ENCODE measurements around the gene SIAE. TPM values are rescaled to one million over a fixed set of nuclear protein-coding genes. Genes with fewer than 3 reads are reported as not detected.

The SIAE gene
- total and polyA plus RNA-seq, 2 donors: 4.6 to 13.4 TPM

DNA sequence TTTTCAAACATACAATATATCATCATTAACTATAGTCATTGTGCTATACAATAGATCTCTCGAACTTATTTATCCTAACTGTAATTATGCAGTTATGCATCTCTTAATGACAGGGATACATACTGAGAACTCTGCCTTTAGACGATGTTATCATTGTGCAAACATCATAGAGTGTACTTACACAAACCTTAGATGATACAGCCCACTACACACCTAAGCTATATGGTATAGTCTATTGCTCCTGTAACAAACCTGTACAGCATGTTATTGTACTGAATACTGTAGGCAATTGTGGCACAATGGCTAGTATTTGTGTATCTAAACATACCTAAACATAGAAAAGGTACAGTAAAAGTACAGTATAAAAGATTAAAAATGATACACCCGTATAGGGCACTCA lies 38.9 kb upstream of the SIAE start:
- H3K27ac ChIP-seq (ENCODE audit: low read depth in 1 of 2, low read length in 1 of 2): no peak overlapping the region
- peaks cover 0 to 1% of the 10 kb centered on the region in 2 donors for H3K4me1 ChIP-seq (ENCODE audit: control insufficient read depth in 2 of 2, insufficient read depth in 2 of 2, low read length in 2 of 2)
- DNase-seq (ENCODE audit: low read depth in 6 of 9, low spot score in 9 of 9): no peak
- H3K9me3 ChIP-seq (ENCODE audit: control insufficient read depth in 2 of 2, insufficient read depth in 1 of 2, low read length in 1 of 2): no peaks in the 10 kb centered on the region
- 95% methylated on average over 3 of the region's 3 CpGs for WGBS
- H3K4me3 ChIP-seq (ENCODE audit: low read length in 2 of 2): no peak overlapping the region
- H3K27me3 ChIP-seq (ENCODE audit: control insufficient read depth in 2 of 2, insufficient read depth in 1 of 2, low read length in 1 of 2): peaks cover 6 to 13% of the 10 kb centered on the region in 2 donors
- no peaks in the 10 kb centered on the region for H3K36me3 ChIP-seq (ENCODE audit: control insufficient read depth in 2 of 2, insufficient read depth in 2 of 2, low read length in 1 of 2)

DNA sequence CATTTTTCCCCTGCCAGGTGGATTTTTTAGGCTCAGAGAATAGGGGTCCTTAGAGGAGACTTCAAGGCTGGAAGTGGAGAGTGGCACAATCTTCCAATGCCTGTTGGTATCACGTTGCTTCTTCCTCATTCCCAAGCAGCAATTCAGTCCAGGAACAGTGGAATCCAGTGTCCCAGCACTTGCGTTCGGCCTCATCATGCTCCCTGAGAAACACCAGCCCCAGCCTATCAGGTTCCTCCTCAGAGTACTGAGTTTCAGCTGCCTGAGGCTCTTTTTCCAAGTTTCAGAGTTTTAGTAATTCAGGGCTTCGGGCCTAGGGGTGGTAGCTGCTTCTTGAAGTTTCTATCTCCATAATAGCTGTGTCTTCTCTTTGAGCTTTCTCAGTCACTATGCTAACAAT lies 34.3 kb upstream of the SIAE start:
- no peak overlapping the region for H3K4me3 ChIP-seq (ENCODE audit: low read length in 2 of 2)
- H3K36me3 ChIP-seq (ENCODE audit: control insufficient read depth in 2 of 2, insufficient read depth in 2 of 2, low read length in 1 of 2): no peaks in the 10 kb centered on the region
- H3K9me3 ChIP-seq (ENCODE audit: control insufficient read depth in 2 of 2, insufficient read depth in 1 of 2, low read length in 1 of 2): no peaks in the 10 kb centered on the region
- H3K4me1 ChIP-seq (ENCODE audit: control insufficient read depth in 2 of 2, insufficient read depth in 2 of 2, low read length in 2 of 2): no peaks in the 10 kb centered on the region
- H3K27ac ChIP-seq (ENCODE audit: low read depth in 1 of 2, low read length in 1 of 2): no peak overlapping the region
- 95% methylated on average over 4 of the region's 4 CpGs for WGBS
- no peak for DNase-seq (ENCODE audit: low read depth in 6 of 9, low spot score in 9 of 9)
- H3K27me3 ChIP-seq (ENCODE audit: control insufficient read depth in 2 of 2, insufficient read depth in 1 of 2, low read length in 1 of 2): no peaks in the 10 kb centered on the region

DNA sequence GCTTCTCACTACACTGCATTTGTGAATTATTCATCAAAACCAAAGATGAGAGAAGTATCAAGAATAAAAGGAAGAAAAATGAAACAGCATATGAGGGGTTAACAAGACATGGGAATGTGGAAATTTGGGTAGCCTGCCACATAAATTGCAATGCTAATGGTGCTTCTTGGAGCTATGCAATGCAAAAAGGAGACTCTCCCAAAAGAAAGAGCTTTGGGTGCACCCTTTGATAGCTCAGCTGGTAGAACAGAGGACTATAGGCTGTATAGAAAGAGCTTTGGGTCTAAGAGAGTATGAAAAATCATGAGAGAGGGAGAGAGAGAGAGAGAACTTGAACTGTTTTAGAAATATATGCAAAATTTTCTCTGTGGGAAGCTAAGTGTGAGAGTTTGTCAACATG lies 26.5 kb upstream of the SIAE start:
- H3K4me3 ChIP-seq (ENCODE audit: low read length in 2 of 2): no peak overlapping the region
- DNase-seq (ENCODE audit: low read depth in 6 of 9, low spot score in 9 of 9): no peak
- H3K36me3 ChIP-seq (ENCODE audit: control insufficient read depth in 2 of 2, insufficient read depth in 2 of 2, low read length in 1 of 2): no peaks in the 10 kb centered on the region
- H3K27me3 ChIP-seq (ENCODE audit: control insufficient read depth in 2 of 2, insufficient read depth in 1 of 2, low read length in 1 of 2): no peaks in the 10 kb centered on the region
- no peaks in the 10 kb centered on the region for H3K9me3 ChIP-seq (ENCODE audit: control insufficient read depth in 2 of 2, insufficient read depth in 1 of 2, low read length in 1 of 2)
- H3K27ac ChIP-seq (ENCODE audit: low read depth in 1 of 2, low read length in 1 of 2): no peak overlapping the region
- H3K4me1 ChIP-seq (ENCODE audit: control insufficient read depth in 2 of 2, insufficient read depth in 2 of 2, low read length in 2 of 2): no peaks in the 10 kb centered on the region

DNA sequence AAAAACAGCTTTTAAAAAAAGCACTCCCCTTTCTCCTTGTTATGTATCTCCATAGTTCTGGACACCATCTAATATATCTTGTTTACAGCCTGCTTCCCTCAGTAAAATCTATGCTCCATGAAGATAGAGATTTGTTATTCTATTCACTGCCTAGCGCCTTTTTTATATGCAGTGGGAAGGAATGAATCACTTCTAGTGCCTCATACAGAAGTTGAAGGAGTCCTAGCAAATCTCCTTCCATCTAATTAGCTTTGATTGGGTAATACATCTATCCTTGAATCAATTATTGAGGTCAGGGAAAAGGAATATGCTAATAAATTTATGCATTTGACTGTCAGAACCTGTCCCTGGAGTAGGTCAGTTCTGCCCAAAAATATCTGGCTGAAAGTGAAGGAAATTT lies 26.0 kb upstream of the SIAE start:
- Histone ChIP-seq H3K4me1 (ENCODE audit: control insufficient read depth in 2 of 2, insufficient read depth in 2 of 2, low read length in 2 of 2) (no peaks in the 10 kb centered on the region), H3K27me3 (ENCODE audit: control insufficient read depth in 2 of 2, insufficient read depth in 1 of 2, low read length in 1 of 2) (no peaks in the 10 kb centered on the region), H3K4me3 (ENCODE audit: low read length in 2 of 2) (no peak overlapping the region), H3K36me3 (ENCODE audit: control insufficient read depth in 2 of 2, insufficient read depth in 2 of 2, low read length in 1 of 2) (no peaks in the 10 kb centered on the region), H3K9me3 (ENCODE audit: control insufficient read depth in 2 of 2, insufficient read depth in 1 of 2, low read length in 1 of 2) (no peaks in the 10 kb centered on the region), H3K27ac (ENCODE audit: low read depth in 1 of 2, low read length in 1 of 2) (no peak overlapping the region)
- 93% methylated on average over 1 of the region's 1 CpG for WGBS
- no peak for DNase-seq (ENCODE audit: low read depth in 6 of 9, low spot score in 9 of 9)

DNA sequence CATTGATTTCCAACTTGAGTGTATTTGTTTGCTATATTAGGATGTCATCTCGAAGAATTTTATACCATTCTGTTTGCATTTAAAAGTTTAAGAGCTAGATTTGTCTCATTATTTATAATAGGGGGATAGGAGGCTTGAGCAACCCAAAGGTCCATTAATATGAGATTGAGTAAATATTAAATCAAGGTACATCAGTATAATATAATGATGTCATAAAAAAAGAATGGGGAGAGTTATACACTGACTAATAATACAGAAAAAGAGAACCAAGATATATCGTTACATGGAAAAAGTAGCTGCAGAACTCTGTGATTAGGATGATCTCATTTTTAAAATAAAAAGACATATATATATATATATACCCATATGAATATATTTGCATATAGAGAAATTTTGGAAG lies 19.6 kb upstream of the SIAE start:
- H3K27ac ChIP-seq (ENCODE audit: low read depth in 1 of 2, low read length in 1 of 2): no peak overlapping the region
- no peak for DNase-seq (ENCODE audit: low read depth in 6 of 9, low spot score in 9 of 9)
- no peaks in the 10 kb centered on the region for H3K9me3 ChIP-seq (ENCODE audit: control insufficient read depth in 2 of 2, insufficient read depth in 1 of 2, low read length in 1 of 2)
- H3K27me3 ChIP-seq (ENCODE audit: control insufficient read depth in 2 of 2, insufficient read depth in 1 of 2, low read length in 1 of 2): no peaks in the 10 kb centered on the region
- 96% methylated on average over 2 of the region's 2 CpGs for WGBS
- H3K36me3 ChIP-seq (ENCODE audit: control insufficient read depth in 2 of 2, insufficient read depth in 2 of 2, low read length in 1 of 2): no peaks in the 10 kb centered on the region
- no peak overlapping the region for H3K4me3 ChIP-seq (ENCODE audit: low read length in 2 of 2)
- no peaks in the 10 kb centered on the region for H3K4me1 ChIP-seq (ENCODE audit: control insufficient read depth in 2 of 2, insufficient read depth in 2 of 2, low read length in 2 of 2)

DNA sequence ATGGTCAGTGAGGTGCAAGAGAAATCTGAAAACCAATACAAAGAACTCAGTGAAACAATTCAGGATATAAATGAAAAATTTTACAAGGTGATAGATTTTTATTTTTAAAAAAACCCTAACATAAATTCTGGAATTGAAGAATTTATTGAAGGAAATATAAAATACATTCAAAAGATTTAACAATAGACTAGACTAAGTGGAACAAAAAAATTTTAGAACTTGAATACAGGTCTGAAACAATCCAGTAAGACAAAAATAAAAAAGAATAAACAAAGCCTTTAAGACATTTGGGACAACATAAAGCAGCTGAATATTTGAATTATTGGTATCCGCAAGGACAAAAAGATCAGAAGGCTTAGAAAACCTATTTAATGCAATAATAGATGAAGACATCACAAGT lies 8.9 kb upstream of the SIAE start:
- Histone ChIP-seq H3K36me3 (ENCODE audit: control insufficient read depth in 2 of 2, insufficient read depth in 2 of 2, low read length in 1 of 2) (no peaks in the 10 kb centered on the region), H3K27ac (ENCODE audit: low read depth in 1 of 2, low read length in 1 of 2) (no peak overlapping the region), H3K27me3 (ENCODE audit: control insufficient read depth in 2 of 2, insufficient read depth in 1 of 2, low read length in 1 of 2) (no peaks in the 10 kb centered on the region), H3K4me1 (ENCODE audit: control insufficient read depth in 2 of 2, insufficient read depth in 2 of 2, low read length in 2 of 2) (no peaks in the 10 kb centered on the region), H3K4me3 (ENCODE audit: low read length in 2 of 2) (no peak overlapping the region), H3K9me3 (ENCODE audit: control insufficient read depth in 2 of 2, insufficient read depth in 1 of 2, low read length in 1 of 2) (peaks cover 0 to 7% of the 10 kb centered on the region in 2 donors)
- 100% methylated on average over 1 of the region's 1 CpG for WGBS
- DNase-seq (ENCODE audit: low read depth in 6 of 9, low spot score in 9 of 9): no peak

DNA sequence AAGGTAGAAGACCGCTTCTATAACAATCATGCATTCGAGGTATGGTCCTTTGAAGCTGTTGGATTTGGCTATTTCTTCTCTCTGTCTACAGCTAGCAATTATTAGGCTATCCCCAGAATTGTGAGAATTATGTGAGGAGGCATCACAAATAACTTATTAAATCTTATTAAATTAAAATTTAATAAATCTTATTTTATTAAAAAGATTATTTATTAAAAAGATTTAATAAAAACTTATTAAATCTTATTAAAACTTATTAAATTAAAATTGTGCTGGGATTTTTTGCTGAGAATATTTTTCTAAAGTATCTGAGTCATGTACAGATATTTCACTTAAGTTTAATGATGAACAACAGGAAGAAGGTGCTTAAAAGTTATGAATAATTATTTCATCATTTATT lies 7.9 kb upstream of the SIAE start:
- H3K27me3 ChIP-seq (ENCODE audit: control insufficient read depth in 2 of 2, insufficient read depth in 1 of 2, low read length in 1 of 2): no peaks in the 10 kb centered on the region
- H3K9me3 ChIP-seq (ENCODE audit: control insufficient read depth in 2 of 2, insufficient read depth in 1 of 2, low read length in 1 of 2): peaks cover 0 to 7% of the 10 kb centered on the region in 2 donors
- H3K4me3 ChIP-seq (ENCODE audit: low read length in 2 of 2): no peak overlapping the region
- no peak for DNase-seq (ENCODE audit: low read depth in 6 of 9, low spot score in 9 of 9)
- 99% methylated on average over 2 of the region's 2 CpGs for WGBS
- no peaks in the 10 kb centered on the region for H3K4me1 ChIP-seq (ENCODE audit: control insufficient read depth in 2 of 2, insufficient read depth in 2 of 2, low read length in 2 of 2)
- no peaks in the 10 kb centered on the region for H3K36me3 ChIP-seq (ENCODE audit: control insufficient read depth in 2 of 2, insufficient read depth in 2 of 2, low read length in 1 of 2)
- H3K27ac ChIP-seq (ENCODE audit: low read depth in 1 of 2, low read length in 1 of 2): no peak overlapping the region

DNA sequence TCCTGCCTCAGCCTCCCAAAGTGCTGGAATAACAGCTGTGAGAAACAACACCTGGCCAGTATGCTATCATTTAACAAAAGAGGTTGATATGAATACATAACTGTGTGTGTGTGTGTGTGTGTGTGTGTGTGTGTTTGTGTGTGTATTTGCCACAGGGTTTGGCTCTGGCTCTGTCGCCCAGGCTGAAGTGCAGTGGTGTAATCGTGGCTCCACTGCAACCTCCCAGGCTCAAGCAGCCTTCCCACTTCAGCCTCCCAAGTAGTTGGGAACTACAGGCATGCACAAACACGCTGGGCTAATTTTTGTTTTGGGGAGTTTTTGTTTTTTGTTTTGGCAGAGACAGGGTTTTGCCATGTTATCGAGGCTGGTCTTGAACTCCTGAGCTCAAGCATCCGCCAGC lies 4.9 kb upstream of the SIAE start:
- H3K4me1 ChIP-seq (ENCODE audit: control insufficient read depth in 2 of 2, insufficient read depth in 2 of 2, low read length in 2 of 2): peaks cover 5 to 6% of the 10 kb centered on the region in 2 donors
- no peak for DNase-seq (ENCODE audit: low read depth in 6 of 9, low spot score in 9 of 9)
- WGBS: 94% methylated on average over 5 of the region's 5 CpGs
- H3K36me3 ChIP-seq (ENCODE audit: control insufficient read depth in 2 of 2, insufficient read depth in 2 of 2, low read length in 1 of 2): no peaks in the 10 kb centered on the region
- no peak overlapping the region for H3K27ac ChIP-seq (ENCODE audit: low read depth in 1 of 2, low read length in 1 of 2)
- no peaks in the 10 kb centered on the region for H3K9me3 ChIP-seq (ENCODE audit: control insufficient read depth in 2 of 2, insufficient read depth in 1 of 2, low read length in 1 of 2)
- H3K4me3 ChIP-seq (ENCODE audit: low read length in 2 of 2): no peak overlapping the region
- H3K27me3 ChIP-seq (ENCODE audit: control insufficient read depth in 2 of 2, insufficient read depth in 1 of 2, low read length in 1 of 2): no peaks in the 10 kb centered on the region

DNA sequence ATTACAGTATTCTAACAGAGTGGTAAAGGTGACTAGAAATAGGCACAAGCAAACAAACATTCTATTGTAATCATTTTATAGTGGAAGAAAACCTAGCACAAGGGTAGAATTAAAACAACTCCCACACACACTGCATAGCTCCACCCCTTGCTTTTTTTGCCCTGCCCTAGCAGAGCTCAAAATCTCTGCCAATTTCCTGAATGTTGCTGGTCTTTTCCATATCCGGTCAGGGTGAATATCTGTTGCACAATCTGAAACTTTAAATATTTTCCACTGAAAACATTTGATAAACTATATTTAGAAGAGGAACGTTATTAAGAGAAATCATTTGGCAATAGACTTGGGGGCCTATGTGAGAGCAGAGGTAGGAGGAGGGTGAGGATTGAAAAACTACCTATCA lies 2.8 kb upstream of the SIAE start:
- Histone ChIP-seq H3K27me3 (ENCODE audit: control insufficient read depth in 2 of 2, insufficient read depth in 1 of 2, low read length in 1 of 2) (no peaks in the 10 kb centered on the region), H3K4me1 (ENCODE audit: control insufficient read depth in 2 of 2, insufficient read depth in 2 of 2, low read length in 2 of 2) (peaks cover 13% of the 10 kb centered on the region in 2 donors), H3K9me3 (ENCODE audit: control insufficient read depth in 2 of 2, insufficient read depth in 1 of 2, low read length in 1 of 2) (no peaks in the 10 kb centered on the region), H3K4me3 (ENCODE audit: low read length in 2 of 2) (no peak overlapping the region), H3K27ac (ENCODE audit: low read depth in 1 of 2, low read length in 1 of 2) (no peak overlapping the region), H3K36me3 (ENCODE audit: control insufficient read depth in 2 of 2, insufficient read depth in 2 of 2, low read length in 1 of 2) (no peaks in the 10 kb centered on the region)
- 76% methylated on average over 2 of the region's 2 CpGs for WGBS
- no peak for DNase-seq (ENCODE audit: low read depth in 6 of 9, low spot score in 9 of 9)

DNA sequence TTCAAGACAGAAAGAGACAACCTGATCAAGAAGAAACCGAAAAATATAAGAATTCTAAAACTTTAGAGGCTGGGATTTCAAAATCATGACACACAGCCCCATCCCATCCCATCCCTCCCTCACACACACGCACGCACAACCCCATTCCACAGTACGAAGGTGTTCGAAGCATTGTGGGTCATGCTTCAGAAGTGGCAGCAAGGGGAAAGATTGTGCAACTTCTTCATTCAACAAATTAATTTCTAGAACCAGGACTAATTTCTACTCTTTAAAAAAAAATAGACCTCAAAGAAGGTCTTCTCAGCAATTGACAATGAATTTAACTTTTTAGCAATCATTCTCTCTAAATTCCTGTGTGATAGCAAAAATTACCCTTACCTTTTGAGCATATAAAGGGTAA lies 1.0 kb upstream of the SIAE start:
- no peaks in the 10 kb centered on the region for H3K27me3 ChIP-seq (ENCODE audit: control insufficient read depth in 2 of 2, insufficient read depth in 1 of 2, low read length in 1 of 2)
- peak overlapping the region; percentile 61 to 80 for H3K4me3 ChIP-seq (ENCODE audit: low read length in 2 of 2)
- DNase-seq (ENCODE audit: low read depth in 6 of 9, low spot score in 9 of 9): no peak
- no peak overlapping the region for H3K27ac ChIP-seq (ENCODE audit: low read depth in 1 of 2, low read length in 1 of 2)
- no peaks in the 10 kb centered on the region for H3K9me3 ChIP-seq (ENCODE audit: control insufficient read depth in 2 of 2, insufficient read depth in 1 of 2, low read length in 1 of 2)
- H3K4me1 ChIP-seq (ENCODE audit: control insufficient read depth in 2 of 2, insufficient read depth in 2 of 2, low read length in 2 of 2): peaks cover 19 to 23% of the 10 kb centered on the region in 2 donors
- 95% methylated on average over 5 of the region's 5 CpGs for WGBS
- H3K36me3 ChIP-seq (ENCODE audit: control insufficient read depth in 2 of 2, insufficient read depth in 2 of 2, low read length in 1 of 2): no peaks in the 10 kb centered on the region

Data from thymus (tissue), 11 donors.